ENCODE data around the gene CSTB.

Gene CSTB

GRCh38 chr21:43749651-43750262 lies 26.4 kb downstream of the CSTB start:
- DNase-seq (ENCODE audit: low spot score) = no peak

DNA sequence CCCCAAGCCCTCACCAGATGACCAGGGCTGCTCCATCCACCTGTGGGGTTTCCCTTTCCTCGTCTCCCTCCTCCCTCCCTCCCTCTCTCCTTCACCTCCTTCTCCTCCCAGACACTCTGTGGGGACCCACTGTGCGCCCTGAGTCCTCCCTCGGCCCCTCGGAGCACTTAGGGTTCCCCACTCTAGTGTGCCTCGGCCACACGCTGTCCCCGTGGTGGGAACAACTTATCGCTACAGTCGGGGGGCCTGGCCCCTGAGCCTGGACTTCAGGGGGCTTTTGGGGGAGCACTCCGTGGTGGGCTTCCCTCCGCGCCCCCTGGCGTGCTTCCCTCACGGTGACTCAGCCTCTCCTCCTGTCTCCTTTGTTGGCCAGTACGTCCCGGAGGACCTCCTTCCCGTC lies 27.5 kb downstream of the CSTB start:
- no peak for DNase-seq (ENCODE audit: low spot score)

GRCh38 chr21:43745772-43746517 lies 30.2 kb downstream of the CSTB start:
- no peak for DNase-seq (ENCODE audit: low spot score)

DNA sequence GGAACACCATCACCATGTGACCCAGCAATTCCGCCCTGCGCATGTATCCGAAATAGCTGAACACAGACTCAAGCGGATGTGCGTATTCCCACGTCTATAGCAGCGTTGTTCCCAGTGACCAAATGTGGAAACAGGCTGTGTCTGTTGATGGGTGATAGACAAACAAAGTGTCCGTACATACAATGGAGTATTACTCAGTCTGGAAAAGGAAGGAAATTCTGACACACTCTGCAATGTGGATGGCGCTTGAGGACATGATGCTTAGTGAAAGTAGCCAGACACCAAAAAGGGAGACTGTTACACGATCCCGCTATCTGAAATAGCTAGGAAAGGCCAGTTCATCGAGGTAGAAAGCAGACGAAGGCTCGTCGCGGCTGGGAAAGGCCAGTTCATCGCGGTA lies 31.4 kb downstream of the CSTB start:
- no peak for DNase-seq (ENCODE audit: low spot score)

DNA sequence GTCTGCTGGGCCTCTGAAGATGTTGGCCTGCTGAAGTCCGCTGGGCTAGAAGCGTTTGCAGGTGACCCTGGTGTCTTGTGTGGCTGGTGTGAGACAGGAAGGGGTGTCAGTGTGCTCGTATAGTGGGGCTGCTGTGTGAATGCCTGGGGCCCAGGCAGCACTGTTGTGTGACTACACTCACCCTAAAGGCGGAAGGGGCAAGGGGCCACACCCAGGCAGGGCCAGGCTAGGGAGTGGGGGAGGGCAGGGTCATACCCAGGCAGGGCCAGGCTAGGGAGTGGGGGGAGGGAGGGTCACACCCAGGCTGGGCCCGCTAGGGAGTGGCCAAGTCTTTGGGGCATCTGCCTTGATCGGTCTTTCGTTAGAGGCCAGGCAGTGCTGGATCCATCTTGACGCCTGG lies 32.2 kb downstream of the CSTB start:
- DNase-seq (ENCODE audit: low spot score) = peak; percentile 23

- DNase-seq (ENCODE audit: low spot score) = no peak
Observed at GRCh38 chr21:43741423-43742096, 34.5 kb downstream of the CSTB start.

GRCh38 chr21:43740497-43741156 lies 35.5 kb downstream of the CSTB start:
- no peak for DNase-seq (ENCODE audit: low spot score)

DNA sequence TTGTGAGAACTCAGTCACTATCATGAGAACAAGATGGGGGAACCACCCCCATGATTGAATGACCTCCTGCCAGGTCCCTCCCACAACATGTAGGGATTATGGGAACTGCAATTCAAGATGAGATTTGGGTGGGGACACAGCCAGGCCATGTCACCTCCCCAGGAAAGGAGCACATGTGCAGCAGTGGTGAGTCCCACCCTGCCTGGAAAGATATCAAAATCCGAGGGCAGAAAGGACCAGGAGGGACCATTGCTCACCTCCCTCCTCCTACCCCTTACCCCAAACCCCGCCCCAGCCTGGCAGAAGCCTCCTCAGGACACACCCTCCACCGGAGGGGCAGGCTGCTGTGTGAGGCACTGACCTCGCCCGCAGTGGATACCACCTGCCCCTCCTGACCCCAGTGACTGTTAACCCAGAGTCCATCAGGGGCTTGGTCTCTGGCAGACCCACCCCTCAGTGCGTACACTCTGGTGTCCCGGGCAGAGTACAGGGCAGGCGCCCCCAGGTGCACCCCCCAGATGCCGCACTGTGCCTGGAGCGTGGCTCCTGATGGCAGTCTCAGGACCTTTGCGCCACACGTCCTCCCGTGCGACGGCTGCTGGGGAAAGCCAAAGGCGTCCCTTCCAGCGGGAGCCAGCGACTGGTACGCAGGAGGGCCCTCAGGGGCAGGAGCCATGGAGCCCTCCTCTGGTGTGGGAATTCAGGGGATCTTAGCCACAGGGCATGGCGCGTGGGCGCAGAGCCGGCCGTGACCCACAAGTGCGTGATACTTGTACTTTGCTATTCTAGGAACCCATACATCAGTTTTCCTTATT lies 36.3 kb downstream of the CSTB start:
- DNase-seq (ENCODE audit: low spot score) = no peak

- DNase-seq (ENCODE audit: low spot score) = no peak
Observed at GRCh38 chr21:43737158-43737950, 38.8 kb downstream of the CSTB start.

- DNase-seq (ENCODE audit: low spot score) = no peak
Observed at GRCh38 chr21:43736224-43736883, 39.8 kb downstream of the CSTB start.

- no peak for DNase-seq (ENCODE audit: low spot score)
Observed at GRCh38 chr21:43735236-43736091, 40.6 kb downstream of the CSTB start.

GRCh38 chr21:43734928-43735229 lies 41.2 kb downstream of the CSTB start:
- DNase-seq (ENCODE audit: low spot score) = no peak

DNA sequence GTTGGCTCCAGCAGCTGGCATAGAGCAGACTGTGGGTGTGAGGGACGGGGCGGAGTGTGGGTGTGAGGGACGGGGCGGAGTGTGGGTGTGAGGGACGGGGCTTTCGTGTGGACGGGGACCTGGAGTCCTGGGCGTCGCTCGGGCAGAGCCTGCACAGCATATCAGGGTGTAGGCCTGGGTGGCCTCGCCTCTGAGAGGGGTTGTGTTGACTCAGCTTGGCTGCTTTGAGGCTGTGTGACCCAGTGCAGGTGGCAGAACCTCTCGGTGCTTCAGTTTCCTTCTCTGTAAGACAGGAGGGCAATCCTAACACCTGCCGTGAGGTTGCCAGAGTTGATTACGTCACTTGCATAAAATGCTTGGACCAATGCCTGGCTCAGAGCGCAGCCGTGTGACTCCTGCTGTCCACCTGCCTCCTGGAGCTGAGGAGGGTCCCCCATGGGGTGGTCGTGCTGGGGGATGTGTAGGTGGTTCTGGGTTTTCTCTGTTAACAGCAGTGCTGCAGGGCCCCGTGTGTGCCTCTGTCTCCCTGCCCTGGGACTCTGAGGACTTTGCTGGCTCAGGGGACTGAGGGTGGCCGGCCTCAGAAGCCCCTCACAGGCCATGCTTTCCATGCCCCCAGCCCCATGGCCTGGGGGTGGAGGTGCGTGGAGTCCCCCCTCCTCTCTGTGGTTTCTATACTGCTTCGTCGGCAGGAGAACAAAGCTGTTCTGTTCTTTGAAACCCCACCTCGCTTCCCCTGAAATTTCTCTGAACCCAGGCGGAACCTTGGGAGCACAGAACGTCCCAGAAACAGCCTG lies 41.8 kb downstream of the CSTB start:
- peak; percentile 80 for DNase-seq (ENCODE audit: low spot score)

DNA sequence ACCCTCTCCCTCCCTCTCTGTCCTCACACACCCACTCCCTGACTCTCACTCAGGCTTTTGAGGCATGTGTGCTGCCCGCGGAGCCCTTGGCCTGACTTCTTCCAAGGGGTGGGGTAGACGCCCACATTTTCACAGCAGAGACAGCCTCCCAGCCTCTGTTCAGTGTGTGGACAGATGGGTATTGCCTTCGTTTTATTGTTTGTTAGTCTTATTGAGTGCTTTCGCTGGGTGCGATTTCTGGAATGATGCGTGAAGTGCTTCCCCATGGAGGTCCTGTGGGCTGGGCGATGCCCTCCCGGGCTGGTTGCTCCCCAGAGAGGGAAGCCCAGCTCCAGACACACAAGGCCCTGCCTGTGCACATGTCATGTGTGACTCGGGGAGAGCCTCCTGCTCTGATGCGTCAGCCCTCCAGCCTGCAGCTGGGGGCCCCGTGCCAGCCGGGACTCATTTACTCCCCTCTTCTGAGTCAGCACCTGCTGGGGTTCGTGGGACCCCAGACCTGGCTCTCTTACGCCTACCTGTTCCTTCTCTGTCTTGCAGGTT lies 42.5 kb downstream of the CSTB start:
- DNase-seq (ENCODE audit: low spot score) = peak; percentile 54

- DNase-seq (ENCODE audit: low spot score) = no peak
Observed at GRCh38 chr21:43733060-43733459, 43.0 kb downstream of the CSTB start.

DNA sequence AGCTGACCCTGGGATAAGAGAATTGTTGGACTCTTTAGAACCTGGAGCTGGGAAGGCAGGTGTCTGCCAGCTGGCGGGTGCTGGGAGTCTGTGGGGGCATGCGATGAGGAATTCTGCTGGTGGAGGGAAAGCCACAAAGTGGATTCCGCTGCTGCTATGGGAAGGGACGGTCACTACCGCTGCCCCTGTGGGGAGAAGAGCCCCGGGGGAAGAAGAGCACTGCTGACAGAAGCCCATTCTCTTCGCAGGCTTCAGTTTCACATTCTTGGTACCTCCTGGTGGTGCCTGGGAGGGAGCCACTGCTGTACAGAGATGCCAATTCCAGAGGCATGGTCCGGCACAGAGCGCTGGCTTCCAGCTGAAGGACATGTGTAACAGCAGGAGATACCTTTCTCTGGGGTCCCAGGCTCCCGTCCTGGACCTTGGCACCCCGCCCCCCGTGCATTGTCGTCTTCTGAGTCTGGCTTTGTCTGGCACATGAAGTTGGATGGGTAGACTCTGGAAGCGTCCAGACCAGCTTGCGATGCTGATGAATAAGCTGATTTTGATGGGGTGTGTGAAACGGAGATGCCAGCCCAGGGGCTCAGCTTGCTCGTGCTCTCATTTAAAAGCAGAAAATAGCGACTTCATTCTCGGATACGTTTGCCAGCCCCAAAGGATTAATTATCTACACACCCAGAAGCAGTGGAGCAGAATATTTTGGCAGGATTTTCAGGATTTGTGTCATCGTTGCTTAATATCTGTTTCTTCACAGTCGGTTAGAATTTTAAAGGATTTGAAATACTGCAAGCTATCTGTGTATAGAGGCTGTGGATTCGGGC lies 44.0 kb downstream of the CSTB start:
- DNase-seq (ENCODE audit: low spot score) = no peak

DNA sequence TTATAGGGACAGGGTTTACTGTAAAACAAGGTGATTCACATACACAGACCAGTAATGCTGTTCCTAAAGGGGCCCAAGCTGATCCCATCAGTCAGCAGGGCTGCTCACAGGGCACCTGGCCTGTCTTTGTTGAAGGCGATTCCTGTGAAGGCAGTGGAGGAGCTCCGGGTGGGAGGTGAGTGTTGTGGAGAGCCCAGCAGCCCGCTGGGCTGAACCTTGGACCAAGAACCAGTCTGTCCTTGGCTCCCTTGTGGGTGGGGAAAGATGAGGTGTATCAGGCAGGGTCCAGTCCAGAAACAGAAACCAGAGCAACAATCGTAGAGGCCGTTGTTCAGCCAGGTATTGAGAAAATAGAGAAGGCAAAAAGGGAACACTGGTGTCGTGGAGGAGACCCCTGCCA lies 44.6 kb downstream of the CSTB start:
- no peak for DNase-seq (ENCODE audit: low spot score)

All from hematopoietic multipotent progenitor cell treated with erythropoietin and hydrocortisone succinate and interleukin-3 and kit ligand, for 15 days (in vitro differentiated cells).